ENCODE results near the gene USP31.

DNA sequence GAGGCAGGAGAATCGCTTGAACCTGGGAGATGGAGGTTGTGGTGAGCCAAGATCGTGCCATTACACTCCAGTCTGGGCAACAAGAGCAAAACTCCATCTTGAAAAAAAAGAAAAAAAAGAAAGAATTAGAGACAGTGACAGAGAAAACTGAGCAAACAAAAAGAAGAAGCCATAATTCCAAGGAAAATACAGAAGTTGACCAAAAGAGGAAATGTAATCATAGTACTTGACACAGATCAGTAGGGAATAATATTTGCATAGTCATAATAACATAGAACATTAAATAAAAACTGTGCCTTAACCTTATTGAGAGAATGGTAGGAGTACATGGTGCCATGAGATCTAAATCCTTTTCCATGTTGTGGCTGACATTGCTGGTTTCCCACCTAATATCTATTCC, 14.7 kb upstream of the USP31 start:
- TF ChIP-seq, protein P1, sequence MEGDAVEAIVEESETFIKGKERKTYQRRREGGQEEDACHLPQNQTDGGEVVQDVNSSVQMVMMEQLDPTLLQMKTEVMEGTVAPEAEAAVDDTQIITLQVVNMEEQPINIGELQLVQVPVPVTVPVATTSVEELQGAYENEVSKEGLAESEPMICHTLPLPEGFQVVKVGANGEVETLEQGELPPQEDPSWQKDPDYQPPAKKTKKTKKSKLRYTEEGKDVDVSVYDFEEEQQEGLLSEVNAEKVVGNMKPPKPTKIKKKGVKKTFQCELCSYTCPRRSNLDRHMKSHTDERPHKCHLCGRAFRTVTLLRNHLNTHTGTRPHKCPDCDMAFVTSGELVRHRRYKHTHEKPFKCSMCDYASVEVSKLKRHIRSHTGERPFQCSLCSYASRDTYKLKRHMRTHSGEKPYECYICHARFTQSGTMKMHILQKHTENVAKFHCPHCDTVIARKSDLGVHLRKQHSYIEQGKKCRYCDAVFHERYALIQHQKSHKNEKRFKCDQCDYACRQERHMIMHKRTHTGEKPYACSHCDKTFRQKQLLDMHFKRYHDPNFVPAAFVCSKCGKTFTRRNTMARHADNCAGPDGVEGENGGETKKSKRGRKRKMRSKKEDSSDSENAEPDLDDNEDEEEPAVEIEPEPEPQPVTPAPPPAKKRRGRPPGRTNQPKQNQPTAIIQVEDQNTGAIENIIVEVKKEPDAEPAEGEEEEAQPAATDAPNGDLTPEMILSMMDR (CRISPR knock-in tag; IDR thresholded peaks at IDR 0.05): no peak
- no peak for TF ChIP-seq KLF16 (CRISPR knock-in tag; IDR thresholded peaks at IDR 0.05)
- no peak for TF ChIP-seq ZBTB7A (CRISPR knock-in tag; IDR thresholded peaks at IDR 0.05)
- TF ChIP-seq, protein P2, sequence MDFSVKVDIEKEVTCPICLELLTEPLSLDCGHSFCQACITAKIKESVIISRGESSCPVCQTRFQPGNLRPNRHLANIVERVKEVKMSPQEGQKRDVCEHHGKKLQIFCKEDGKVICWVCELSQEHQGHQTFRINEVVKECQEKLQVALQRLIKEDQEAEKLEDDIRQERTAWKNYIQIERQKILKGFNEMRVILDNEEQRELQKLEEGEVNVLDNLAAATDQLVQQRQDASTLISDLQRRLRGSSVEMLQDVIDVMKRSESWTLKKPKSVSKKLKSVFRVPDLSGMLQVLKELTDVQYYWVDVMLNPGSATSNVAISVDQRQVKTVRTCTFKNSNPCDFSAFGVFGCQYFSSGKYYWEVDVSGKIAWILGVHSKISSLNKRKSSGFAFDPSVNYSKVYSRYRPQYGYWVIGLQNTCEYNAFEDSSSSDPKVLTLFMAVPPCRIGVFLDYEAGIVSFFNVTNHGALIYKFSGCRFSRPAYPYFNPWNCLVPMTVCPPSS (IDR thresholded peaks at IDR 0.05): no peak

Data from HepG2 (cell line).